Stimulated activated memory B cell treated with anti-CD40 and anti-IgM and Interleukin-4, amounts not matched to agents 10 μg/mL and 1 μg/mL and 100 μg/mL, for 72 hours (primary cell): Measurements from ENCODE around the gene S100A13.
A peak's percentile ranks its signal among the peaks of the same experiment; 100 is the strongest.

Experiments used
- ATAC-seq: fragments of 150-1000 bp; cut with Tn5 transposase; 2 replicates; pipeline ENCODE4 v1.10.0; 2021
- H3K27ac Mint-ChIP-seq: one replicate; pipeline ENCODE4 v1.8.0; 2022; ENCODE audit warnings: mild to moderate bottlenecking, mixed read lengths
- H3K27me3 Mint-ChIP-seq: one replicate; pipeline ENCODE4 v1.8.0; 2022; ENCODE audit warnings: mixed read lengths
- H3K36me3 Mint-ChIP-seq: one replicate; pipeline ENCODE4 v1.8.0; 2022; ENCODE audit warnings: mixed read lengths
- H3K4me1 Mint-ChIP-seq: one replicate; pipeline ENCODE4 v1.8.0; 2022; ENCODE audit warnings: mixed read lengths
- H3K4me3 Mint-ChIP-seq: one replicate; pipeline ENCODE4 v1.8.0; 2022; ENCODE audit warnings: mild to moderate bottlenecking, moderate library complexity, mixed read lengths
- H3K9me3 Mint-ChIP-seq: one replicate; pipeline ENCODE4 v1.8.0; 2022; ENCODE audit warnings: mixed read lengths

S100A13 gene

GRCh38 chr1:153619171-153619570 is 8.1 kb downstream of the S100A13 start:
- Mint-ChIP-seq H3K9me3 (no peaks in the 10 kb centered on the region), H3K27ac (no peak overlapping the region), H3K4me1 (peaks cover 32% of the 10 kb centered on the region), H3K36me3 (peaks cover 6% of the 10 kb centered on the region), H3K4me3 (no peak overlapping the region), H3K27me3 (no peaks in the 10 kb centered on the region)
- no peak for ATAC-seq

- H3K9me3 Mint-ChIP-seq: no peaks in the 10 kb centered on the region
- no peaks in the 10 kb centered on the region for H3K36me3 Mint-ChIP-seq
- H3K4me3 Mint-ChIP-seq: no peak overlapping the region
- peak; percentile 87 for ATAC-seq
- no peaks in the 10 kb centered on the region for H3K27me3 Mint-ChIP-seq
- peaks cover 25% of the 10 kb centered on the region for H3K4me1 Mint-ChIP-seq
- peak overlapping the region; percentile 70 for H3K27ac Mint-ChIP-seq
Measured at GRCh38 chr1:153617663-153618062, 9.6 kb downstream of the S100A13 start.

- no peak for ATAC-seq
- H3K4me1 Mint-ChIP-seq: peaks cover 25% of the 10 kb centered on the region
- peak overlapping the region; percentile 70 for H3K27ac Mint-ChIP-seq
- no peaks in the 10 kb centered on the region for H3K9me3 Mint-ChIP-seq
- H3K27me3 Mint-ChIP-seq: no peaks in the 10 kb centered on the region
- H3K36me3 Mint-ChIP-seq: no peaks in the 10 kb centered on the region
- no peak overlapping the region for H3K4me3 Mint-ChIP-seq
Measured at GRCh38 chr1:153616917-153617311, 10.4 kb downstream of the S100A13 start.

GRCh38 chr1:153616144-153616916 is 11.0 kb downstream of the S100A13 start, which contains the start of gene S100A14:
Gene S100A14, minus strand, starts transcription at chr1:153616325. Its CDS starts 467 bp downstream, at chr1:153615858.
- peak; percentile 24 for ATAC-seq
- H3K4me1 Mint-ChIP-seq: peaks cover 27% of the 10 kb centered on the region
- peak within 1 kb of the TSS; percentile 70 for H3K27ac Mint-ChIP-seq
- no peaks in the 10 kb centered on the region for H3K9me3 Mint-ChIP-seq
- H3K36me3 Mint-ChIP-seq: no peaks in the 10 kb centered on the region
- no peak within 1 kb of the TSS for H3K4me3 Mint-ChIP-seq
- no peaks in the 10 kb centered on the region for H3K27me3 Mint-ChIP-seq

- H3K36me3 Mint-ChIP-seq: no peaks in the 10 kb centered on the region
- H3K27me3 Mint-ChIP-seq: no peaks in the 10 kb centered on the region
- no peaks in the 10 kb centered on the region for H3K9me3 Mint-ChIP-seq
- no peak overlapping the region for H3K4me3 Mint-ChIP-seq
- peaks cover 29% of the 10 kb centered on the region for H3K4me1 Mint-ChIP-seq
- H3K27ac Mint-ChIP-seq: peak overlapping the region; percentile 35
- ATAC-seq: no peak
Measured at GRCh38 chr1:153615406-153615805, 11.9 kb downstream of the S100A13 start.

GRCh38 chr1:153614906-153615305 is 12.4 kb downstream of the S100A13 start:
- no peaks in the 10 kb centered on the region for H3K36me3 Mint-ChIP-seq
- H3K4me3 Mint-ChIP-seq: no peak overlapping the region
- H3K4me1 Mint-ChIP-seq: peaks cover 29% of the 10 kb centered on the region
- ATAC-seq: no peak
- peak overlapping the region; percentile 40 for H3K27ac Mint-ChIP-seq
- H3K9me3 Mint-ChIP-seq: no peaks in the 10 kb centered on the region
- no peaks in the 10 kb centered on the region for H3K27me3 Mint-ChIP-seq

- Mint-ChIP-seq H3K36me3 (no peaks in the 10 kb centered on the region), H3K9me3 (no peaks in the 10 kb centered on the region)
- ATAC-seq: no peak
Measured at GRCh38 chr1:153614189-153614900, 13.0 kb downstream of the S100A13 start.

GRCh38 chr1:153613406-153613805 is 13.9 kb downstream of the S100A13 start:
- Mint-ChIP-seq H3K27ac (no peak overlapping the region), H3K27me3 (no peaks in the 10 kb centered on the region), H3K4me1 (peaks cover 29% of the 10 kb centered on the region), H3K9me3 (no peaks in the 10 kb centered on the region), H3K36me3 (no peaks in the 10 kb centered on the region), H3K4me3 (no peak overlapping the region)
- ATAC-seq: no peak

More at GRCh38 chr1:153614189-153614900, 13.0 kb downstream of the S100A13 start:
- H3K27me3 Mint-ChIP-seq: no peaks in the 10 kb centered on the region
- H3K27ac Mint-ChIP-seq: peak overlapping the region; percentile 40
- peaks cover 29% of the 10 kb centered on the region for H3K4me1 Mint-ChIP-seq
- H3K4me3 Mint-ChIP-seq: no peak overlapping the region

GRCh38 chr1:153612755-153613331 is 14.5 kb downstream of the S100A13 start, which contains the start of gene S100A16:
Gene S100A16, minus strand, starts transcription at chr1:153613137. Its CDS starts 4,986 bp downstream, at chr1:153608151.
- Mint-ChIP-seq H3K27me3 (no peaks in the 10 kb centered on the region), H3K9me3 (no peaks in the 10 kb centered on the region), H3K4me3 (no peak within 1 kb of the TSS), H3K36me3 (no peaks in the 10 kb centered on the region), H3K27ac (peak within 1 kb of the TSS; percentile 40), H3K4me1 (peaks cover 29% of the 10 kb centered on the region)
- ATAC-seq: no peak

GRCh38 chr1:153612111-153612754 is 15.1 kb downstream of the S100A13 start:
- Mint-ChIP-seq H3K9me3 (no peaks in the 10 kb centered on the region), H3K36me3 (no peaks in the 10 kb centered on the region), H3K4me3 (no peak overlapping the region), H3K27me3 (no peaks in the 10 kb centered on the region), H3K4me1 (peaks cover 23% of the 10 kb centered on the region), H3K27ac (no peak overlapping the region)
- ATAC-seq: no peak

GRCh38 chr1:153611356-153611755 is 15.9 kb downstream of the S100A13 start:
- H3K36me3 Mint-ChIP-seq: no peaks in the 10 kb centered on the region
- no peak for ATAC-seq
- H3K9me3 Mint-ChIP-seq: no peaks in the 10 kb centered on the region
- no peaks in the 10 kb centered on the region for H3K27me3 Mint-ChIP-seq
- peaks cover 22% of the 10 kb centered on the region for H3K4me1 Mint-ChIP-seq
- no peak overlapping the region for H3K4me3 Mint-ChIP-seq
- H3K27ac Mint-ChIP-seq: no peak overlapping the region

- no peaks in the 10 kb centered on the region for H3K36me3 Mint-ChIP-seq
- H3K4me3 Mint-ChIP-seq: no peak overlapping the region
- H3K9me3 Mint-ChIP-seq: no peaks in the 10 kb centered on the region
- no peaks in the 10 kb centered on the region for H3K27me3 Mint-ChIP-seq
- no peak overlapping the region for H3K27ac Mint-ChIP-seq
- ATAC-seq: no peak
- H3K4me1 Mint-ChIP-seq: peaks cover 22% of the 10 kb centered on the region
Measured at GRCh38 chr1:153610811-153611301, 16.4 kb downstream of the S100A13 start.

- no peak overlapping the region for H3K4me3 Mint-ChIP-seq
- H3K36me3 Mint-ChIP-seq: no peaks in the 10 kb centered on the region
- H3K9me3 Mint-ChIP-seq: no peaks in the 10 kb centered on the region
- H3K4me1 Mint-ChIP-seq: peaks cover 23% of the 10 kb centered on the region
- no peak for ATAC-seq
- H3K27me3 Mint-ChIP-seq: no peaks in the 10 kb centered on the region
- no peak overlapping the region for H3K27ac Mint-ChIP-seq
Measured at GRCh38 chr1:153610334-153610733, 17.0 kb downstream of the S100A13 start.

- Mint-ChIP-seq H3K9me3 (peaks cover 2% of the 10 kb centered on the region), H3K4me1 (peaks cover 28% of the 10 kb centered on the region), H3K36me3 (no peaks in the 10 kb centered on the region), H3K27me3 (no peaks in the 10 kb centered on the region), H3K4me3 (no peak overlapping the region), H3K27ac (no peak overlapping the region)
- ATAC-seq: no peak
Measured at GRCh38 chr1:153609585-153609907, 17.8 kb downstream of the S100A13 start.
